PFSK-1 (cell line): ENCODE results near the gene RBM38.

Source experiments
- FOXP2 ChIP-seq: optimal IDR thresholded peaks from 2 replicates; pipeline ENCODE3; 2011; ENCODE audit warnings: borderline replicate concordance, control low read depth, inconsistent platforms; ENCODE audit not compliant: insufficient read depth; ENCODE audit errors: extremely low read length, extremely low read depth
- POLR2AphosphoS5 ChIP-seq: IDR thresholded peaks from 2 replicates; pipeline ENCODE4 v1.6.1; 2012; ENCODE audit warnings: low read depth, mild to moderate bottlenecking, control low read depth, low read length, moderate library complexity
- SIN3A ChIP-seq: IDR thresholded peaks from 2 replicates; pipeline ENCODE4 v1.6.1; 2012; ENCODE audit warnings: mild to moderate bottlenecking, low read length, moderate library complexity, borderline replicate concordance; ENCODE audit not compliant: insufficient read depth
- TAF1 ChIP-seq: IDR thresholded peaks from 2 replicates; pipeline ENCODE4 v1.6.1; 2012; ENCODE audit warnings: low read length, control low read depth, borderline replicate concordance; ENCODE audit not compliant: insufficient read depth
- TF ChIP-seq, protein P1 (sequence below), 2 experiments: IDR thresholded peaks; 2 replicates each; pipeline versions ENCODE4 v1.6.1 to v1.8.0; 2011 to 2012; ENCODE audit warnings: low read depth in 2 of 2, low read length in 2 of 2, control low read depth in 1 of 2, inconsistent platforms in 1 of 2, mild to moderate bottlenecking in 1 of 2, moderate library complexity in 1 of 2; ENCODE audit not compliant: insufficient read depth in 1 of 2

DNA sequence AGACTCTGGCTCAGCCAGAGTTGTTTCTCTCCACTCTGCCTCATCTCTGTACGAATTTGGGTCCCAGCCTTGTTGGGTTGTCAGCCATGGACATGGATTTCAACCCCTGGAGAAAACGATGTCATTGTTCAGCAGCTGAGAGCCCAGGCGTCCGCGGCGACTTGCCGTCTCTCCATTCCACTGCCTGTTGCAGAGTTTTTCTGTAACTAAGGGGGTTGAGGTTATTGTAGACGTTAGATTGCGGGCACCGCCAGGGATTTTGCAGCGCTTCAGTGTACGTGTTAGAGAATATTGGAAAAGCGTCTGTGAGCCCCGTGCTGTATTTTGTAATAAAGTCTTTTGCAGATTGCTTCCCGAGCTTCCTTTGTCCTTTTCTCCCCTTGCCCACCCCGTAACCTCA lies 13.1 kb upstream of the RBM38 start:
- TF ChIP-seq TAF1: no peak
- TF ChIP-seq, protein P1, sequence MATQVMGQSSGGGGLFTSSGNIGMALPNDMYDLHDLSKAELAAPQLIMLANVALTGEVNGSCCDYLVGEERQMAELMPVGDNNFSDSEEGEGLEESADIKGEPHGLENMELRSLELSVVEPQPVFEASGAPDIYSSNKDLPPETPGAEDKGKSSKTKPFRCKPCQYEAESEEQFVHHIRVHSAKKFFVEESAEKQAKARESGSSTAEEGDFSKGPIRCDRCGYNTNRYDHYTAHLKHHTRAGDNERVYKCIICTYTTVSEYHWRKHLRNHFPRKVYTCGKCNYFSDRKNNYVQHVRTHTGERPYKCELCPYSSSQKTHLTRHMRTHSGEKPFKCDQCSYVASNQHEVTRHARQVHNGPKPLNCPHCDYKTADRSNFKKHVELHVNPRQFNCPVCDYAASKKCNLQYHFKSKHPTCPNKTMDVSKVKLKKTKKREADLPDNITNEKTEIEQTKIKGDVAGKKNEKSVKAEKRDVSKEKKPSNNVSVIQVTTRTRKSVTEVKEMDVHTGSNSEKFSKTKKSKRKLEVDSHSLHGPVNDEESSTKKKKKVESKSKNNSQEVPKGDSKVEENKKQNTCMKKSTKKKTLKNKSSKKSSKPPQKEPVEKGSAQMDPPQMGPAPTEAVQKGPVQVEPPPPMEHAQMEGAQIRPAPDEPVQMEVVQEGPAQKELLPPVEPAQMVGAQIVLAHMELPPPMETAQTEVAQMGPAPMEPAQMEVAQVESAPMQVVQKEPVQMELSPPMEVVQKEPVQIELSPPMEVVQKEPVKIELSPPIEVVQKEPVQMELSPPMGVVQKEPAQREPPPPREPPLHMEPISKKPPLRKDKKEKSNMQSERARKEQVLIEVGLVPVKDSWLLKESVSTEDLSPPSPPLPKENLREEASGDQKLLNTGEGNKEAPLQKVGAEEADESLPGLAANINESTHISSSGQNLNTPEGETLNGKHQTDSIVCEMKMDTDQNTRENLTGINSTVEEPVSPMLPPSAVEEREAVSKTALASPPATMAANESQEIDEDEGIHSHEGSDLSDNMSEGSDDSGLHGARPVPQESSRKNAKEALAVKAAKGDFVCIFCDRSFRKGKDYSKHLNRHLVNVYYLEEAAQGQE (IDR thresholded peaks at IDR 0.05; ENCODE audit: insufficient read depth in 1 of 2, low read depth in 2 of 2, low read length in 2 of 2): no peak
- no peak for TF ChIP-seq POLR2AphosphoS5
- TF ChIP-seq SIN3A: no peak
- TF ChIP-seq FOXP2: no peak
